HG03575 (cell line): ENCODE results near the gene CHD3.

Experiments used
- ATAC-seq: cut with Tn5 transposase; IDR thresholded peaks from one replicate; pipeline ENCODE4 v1.9.1; 2021; ENCODE audit not compliant: unreplicated experiment, insufficient number of reproducible peaks, low FRiP score; ENCODE audit errors: extremely low read depth

Gene CHD3

DNA sequence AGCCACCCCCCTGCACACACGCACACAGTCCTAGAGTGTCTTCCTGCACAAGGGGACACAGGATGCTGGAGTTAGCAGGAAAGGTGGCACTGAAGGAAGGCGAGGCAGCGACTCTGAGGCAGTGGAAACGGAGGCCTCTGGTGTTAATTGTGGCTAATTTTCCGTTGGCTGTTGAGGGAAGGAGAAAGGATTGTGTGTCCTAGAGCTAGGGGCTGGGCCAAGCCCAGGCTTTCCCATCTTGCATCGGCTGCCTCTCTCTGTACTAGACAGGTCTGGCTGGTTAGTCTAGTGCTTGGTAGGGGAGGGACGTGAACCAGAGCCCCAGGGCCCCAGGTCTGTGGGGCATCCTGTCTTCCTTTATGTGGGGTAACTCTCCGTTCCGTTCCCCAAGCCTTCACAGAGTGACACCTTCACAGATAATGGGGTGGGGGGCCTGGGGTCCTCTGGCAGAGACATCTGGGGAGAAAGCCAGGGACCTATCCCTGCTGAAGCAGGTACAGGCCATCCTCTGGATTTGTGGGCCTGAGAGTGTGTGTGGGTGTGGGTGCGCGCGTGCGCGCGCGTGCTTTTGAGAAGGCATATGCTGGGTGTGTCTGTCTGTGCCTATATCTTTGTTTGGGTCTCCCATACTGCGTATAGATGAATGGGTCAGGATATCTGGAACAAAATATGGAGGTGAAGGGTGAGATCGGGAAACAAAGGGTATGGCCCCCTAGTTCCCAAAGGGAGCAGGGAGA lies at the start of gene CHD3:
CHD3 (plus strand) TSS at position 606 of the 737 bp plus-strand sequence. CDS start 212 bp downstream, outside the sequence.
- no peak for ATAC-seq

DNA sequence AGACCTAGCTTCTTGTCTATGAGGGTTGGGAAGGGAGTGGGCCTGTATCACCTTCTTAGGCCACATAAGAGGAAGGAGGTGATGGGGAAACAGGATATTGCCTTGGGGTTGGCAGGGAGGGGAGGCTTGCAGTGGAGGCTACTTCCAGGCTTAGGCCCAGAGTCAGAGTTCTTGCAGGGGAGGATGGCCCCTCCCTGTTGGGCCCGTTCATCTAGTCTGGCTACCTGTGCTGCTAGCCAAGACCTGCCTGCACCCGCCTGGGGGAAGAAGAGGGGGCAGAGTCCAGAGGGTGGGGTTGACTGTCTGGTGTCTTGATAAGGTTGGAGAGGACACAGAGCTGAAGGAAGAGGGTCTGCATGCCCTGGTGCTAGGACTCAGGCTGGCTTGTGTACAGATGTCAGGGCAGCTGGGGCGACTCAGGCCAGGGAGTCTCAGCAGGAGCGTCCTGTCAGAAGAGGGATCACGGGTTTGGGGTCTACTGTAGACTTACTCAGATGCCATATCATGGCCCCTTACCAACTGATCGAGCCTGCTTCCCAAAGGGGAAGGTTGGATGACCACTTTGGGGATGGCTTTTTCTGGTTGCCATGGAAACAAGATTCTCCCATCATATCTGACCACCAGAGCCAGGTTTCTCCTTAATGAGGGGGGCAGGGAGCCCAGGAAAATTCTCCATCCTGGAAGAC lies 49.3 kb upstream of the CHD3 start:
- no peak for ATAC-seq

DNA sequence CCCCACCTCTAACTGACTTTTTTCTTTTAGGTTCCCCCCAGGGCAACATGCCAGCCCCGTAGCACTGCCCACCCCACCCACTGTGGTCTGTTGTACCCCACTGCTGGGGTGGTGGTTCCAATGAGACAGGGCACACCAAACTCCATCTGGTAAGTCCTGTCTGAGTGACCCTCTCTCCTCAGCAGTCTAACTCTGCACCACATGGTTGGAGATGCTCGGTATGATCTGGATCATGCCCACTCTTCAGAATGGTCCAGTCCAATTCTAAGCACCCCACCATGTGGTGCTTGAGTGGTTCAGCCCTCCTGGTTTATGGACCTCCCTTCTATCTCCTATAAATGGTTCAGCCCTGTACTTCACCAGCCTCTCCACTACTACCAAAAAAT lies 48.7 kb upstream of the CHD3 start:
- ATAC-seq, result no peak

DNA sequence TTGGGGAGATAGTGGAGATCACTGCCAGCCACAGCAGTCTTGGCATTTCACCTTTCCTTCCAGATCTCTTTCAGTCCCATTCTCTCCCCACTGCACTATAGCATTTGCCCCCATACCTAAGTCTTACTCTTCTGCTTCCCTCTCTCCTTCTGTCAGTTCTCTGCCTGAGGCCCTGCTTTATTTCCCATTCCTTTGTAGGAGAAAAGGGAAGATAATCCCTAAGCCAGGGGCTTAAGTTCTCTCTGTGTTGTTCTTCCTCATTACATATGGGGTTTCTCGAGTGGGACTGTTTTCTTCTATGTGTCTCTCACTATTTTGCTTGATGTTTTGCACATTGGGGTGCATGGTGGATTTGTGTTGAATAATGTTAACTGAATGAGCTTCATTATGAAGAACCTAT lies 48.1 kb upstream of the CHD3 start:
- no peak for ATAC-seq

DNA sequence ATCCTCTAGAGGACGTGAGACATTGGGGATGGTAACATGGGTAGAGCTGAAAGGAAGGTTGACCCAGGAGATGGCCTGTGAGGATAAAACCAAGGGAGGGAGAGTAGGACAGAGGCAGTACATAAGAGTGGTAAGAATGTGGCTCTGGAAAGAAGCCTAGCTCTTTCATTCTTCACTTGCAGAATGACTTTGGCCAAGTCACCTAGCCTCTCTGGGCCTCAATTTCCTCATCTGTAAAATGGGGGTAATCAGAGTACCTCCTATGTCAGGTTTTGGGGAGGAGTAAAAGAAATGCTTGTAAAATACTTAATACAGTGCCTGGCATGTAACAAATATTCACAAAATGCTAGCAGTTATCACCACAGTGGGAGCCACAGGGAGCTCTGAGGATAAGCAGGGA lies 47.7 kb upstream of the CHD3 start:
- ATAC-seq, result no peak

DNA sequence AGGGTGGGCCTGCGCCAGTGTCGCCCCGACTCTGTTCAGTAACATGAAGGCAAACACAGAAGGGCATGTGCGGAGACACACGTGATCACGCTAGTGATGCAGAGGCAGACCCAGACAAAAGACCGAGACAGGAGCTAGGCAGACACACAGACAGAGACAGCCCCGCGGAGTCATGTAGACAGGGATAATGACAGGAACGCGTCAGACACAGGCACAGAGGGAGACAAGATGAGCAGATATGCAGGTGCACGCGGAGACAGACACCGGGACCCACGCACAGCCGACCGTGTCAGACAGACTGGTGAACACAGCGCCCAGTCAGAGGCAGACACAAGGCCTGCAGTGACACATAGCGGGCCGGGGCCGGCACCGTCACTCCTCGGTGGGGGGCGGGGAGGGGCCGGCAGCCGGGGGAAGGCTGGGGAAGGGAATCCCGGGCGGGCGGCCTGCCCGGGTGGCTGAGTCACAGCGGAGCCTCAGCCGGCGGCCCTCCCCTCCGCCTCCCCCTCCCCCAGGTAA lies 47.1 kb upstream of the CHD3 start:
- no peak for ATAC-seq

DNA sequence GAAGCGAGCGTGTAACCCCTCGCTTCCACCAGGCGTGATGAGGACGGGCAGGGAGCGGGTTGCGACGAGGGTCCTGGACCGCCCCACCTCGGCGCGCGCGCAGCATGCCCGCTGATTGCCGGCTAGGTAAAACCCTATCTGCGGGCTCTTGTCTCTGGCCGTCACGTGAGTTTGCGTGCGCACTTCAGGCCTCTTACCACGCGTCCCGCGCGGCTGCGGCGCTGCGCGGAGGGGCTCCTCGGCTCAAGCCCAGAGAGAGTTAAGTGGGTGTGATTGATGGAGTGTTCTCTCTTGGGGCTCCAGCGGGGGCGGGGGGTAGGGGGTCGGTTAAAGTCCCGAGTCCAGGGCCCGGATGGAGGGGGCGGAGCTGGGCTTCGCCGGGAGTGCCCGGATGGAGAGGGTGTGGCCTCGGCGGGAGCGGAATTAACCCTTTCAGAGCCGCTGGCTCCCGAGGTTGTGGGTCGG lies 46.6 kb upstream of the CHD3 start:
- no peak for ATAC-seq

DNA sequence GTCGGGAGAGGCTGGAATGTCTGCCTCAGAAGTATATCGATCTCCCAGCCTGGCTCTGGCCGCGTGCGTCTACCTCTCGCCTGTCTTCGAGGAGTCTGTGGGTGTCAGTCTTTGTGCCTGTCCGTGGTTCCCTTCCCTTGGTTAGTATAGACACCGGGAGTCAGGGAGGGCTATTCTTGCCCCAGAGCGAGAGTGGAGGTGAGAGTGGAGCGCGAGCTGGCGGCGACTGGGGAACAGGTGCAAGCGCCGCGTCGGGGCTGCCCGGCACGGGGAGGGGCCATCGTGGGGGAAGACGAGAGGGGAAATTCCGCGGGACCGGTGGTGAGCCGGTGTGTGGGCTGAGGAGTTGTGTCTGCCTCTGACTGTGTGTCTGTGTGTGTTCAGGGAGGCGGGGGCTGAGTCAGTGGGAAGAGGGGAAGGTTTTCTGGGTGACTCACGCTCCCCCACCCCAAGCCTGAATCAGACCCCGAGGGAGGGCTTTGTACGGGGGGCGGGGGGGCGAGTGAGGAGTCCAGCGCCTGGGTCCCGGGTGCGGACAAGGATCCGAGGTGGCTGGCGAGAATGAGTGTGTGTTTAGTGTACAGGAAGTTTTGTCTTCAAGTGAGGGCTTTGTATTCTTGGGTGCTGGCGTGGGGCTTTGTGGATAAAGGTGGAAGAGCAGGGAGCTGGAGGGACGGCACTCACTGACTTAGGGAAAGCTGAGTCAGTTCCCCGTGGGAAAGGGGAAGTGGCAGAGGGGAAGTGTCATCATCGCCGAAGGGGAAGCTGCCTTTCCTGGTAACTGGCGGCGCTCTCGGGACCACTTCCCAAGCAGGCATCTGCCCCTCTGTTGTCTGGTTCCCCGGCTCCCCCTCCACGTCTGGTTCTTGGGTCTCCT lies 46.0 kb upstream of the CHD3 start:
- ATAC-seq, result no peak

DNA sequence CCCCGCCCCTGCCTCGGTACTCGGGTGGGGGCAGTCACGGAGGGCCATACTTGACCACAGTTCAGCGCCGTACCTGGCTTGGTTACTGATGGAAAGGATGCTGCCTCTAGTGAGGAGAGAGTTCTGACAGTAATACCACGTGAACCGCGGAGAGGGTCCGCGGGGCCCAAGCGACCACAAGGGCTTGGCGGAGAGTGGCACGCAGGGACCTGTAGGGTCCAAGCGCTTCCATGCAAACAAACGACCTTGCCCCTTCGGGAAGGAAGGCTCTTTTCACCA lies 45.4 kb upstream of the CHD3 start:
- ATAC-seq, result no peak

DNA sequence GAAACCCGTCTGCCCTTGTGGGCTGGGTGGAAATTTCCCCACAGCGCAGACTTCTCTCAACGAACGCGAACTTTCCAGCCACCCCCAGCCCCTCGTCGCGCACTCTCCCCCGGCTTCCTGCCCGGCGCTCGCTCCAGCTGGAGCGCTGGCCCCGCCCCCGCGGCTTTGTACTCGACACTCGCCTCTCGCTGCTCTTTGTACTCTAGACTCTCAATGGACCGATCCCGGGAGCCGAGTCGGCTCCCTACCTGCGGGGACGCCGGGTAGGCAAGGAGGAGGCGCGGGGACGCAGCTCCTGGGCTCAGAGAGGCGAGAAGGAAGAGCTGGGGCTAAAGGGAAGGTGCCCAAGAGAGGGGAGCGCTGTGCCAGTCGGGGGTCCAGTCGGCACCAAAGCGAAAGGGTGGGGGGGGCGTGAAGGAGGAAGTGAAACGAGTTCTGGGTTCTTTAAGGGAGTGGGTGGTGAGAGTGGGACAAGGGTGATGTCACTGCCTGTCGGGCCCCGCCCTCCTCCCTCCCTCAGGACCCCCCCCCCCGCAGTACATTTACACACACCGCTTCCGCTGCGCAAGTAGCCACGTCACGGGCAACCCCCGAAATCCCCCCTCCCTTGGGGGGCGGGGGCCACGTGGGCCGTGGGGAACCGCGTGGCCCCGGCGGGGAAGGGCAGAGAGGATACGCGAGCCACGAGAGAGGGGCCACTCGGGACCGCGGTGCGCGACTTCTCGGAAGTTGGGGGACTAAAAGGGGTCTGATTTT lies 44.9 kb upstream of the CHD3 start:
- ATAC-seq, result no peak

DNA sequence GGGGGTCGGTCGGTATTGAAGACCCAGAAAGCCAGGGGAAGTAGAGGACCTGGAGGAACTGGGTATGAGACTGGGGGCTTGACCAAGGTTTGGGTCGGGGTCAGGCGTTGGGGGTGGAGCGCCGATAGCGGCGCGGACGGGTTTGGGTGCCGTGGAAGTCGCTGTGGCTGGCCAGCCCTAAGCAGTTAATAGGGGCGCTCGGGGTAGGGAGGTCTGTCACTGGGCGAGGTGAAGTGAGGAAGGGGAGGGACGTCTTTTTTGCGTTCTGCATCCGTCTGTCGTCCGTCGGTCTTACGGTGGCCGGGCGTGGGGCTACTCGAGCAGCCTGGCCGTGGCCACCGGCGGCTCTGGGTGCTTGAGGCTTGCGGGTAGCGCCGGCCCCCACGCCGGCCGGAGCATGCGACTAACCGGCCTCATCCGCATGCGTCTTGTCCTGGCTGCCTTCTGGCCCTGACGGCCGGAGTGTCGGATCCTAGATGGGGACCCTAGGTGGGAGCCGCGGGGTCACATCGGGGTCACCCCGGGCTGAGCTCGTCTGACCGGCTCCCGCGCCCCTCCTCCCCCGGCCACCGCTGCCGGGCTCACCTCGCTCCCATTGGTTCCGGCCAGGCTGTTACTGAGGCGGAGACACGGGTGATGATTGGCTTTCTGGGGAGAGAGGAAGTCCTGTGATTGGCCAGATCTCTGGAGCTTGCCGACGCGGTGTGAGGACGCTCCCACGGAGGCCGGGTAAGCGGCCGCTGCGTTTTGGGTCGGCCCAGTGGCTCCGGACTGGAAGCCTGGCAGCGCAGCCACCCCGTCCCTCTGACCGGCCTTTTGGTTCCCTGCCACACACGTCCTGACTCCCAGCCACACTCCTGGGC lies 44.1 kb upstream of the CHD3 start:
- ATAC-seq, result no peak

DNA sequence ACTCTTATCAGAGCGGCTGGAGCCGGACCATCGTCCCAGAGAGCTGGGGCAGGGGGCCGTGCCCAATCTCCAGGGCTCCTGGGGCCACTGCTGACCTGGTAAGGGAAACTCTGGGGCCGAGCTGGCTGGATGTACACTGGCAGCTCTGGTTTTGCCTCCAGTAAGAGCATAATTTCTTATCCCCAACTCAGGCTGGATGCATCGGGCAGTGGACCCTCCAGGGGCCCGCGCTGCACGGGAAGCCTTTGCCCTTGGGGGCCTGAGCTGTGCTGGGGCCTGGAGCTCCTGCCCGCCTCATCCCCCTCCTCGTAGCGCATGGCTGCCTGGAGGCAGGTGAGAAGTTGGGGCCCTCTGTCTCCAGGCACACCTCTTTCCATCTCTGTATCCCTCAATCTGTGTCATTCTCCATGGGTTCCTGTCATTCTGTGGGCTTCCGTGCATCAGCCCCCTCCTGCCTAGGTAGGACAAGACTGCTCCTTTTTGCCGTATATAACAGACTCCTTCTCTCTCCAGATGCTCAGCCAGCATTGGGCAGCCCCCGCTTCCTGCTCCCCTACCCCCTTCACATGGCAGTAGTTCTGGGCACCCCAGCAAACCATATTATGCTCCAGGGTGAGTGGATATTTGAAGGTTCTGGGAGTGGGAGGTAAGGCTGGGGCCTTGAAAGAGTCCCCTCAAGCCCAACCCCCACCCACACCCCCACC lies 43.1 kb upstream of the CHD3 start:
- ATAC-seq, result no peak

DNA sequence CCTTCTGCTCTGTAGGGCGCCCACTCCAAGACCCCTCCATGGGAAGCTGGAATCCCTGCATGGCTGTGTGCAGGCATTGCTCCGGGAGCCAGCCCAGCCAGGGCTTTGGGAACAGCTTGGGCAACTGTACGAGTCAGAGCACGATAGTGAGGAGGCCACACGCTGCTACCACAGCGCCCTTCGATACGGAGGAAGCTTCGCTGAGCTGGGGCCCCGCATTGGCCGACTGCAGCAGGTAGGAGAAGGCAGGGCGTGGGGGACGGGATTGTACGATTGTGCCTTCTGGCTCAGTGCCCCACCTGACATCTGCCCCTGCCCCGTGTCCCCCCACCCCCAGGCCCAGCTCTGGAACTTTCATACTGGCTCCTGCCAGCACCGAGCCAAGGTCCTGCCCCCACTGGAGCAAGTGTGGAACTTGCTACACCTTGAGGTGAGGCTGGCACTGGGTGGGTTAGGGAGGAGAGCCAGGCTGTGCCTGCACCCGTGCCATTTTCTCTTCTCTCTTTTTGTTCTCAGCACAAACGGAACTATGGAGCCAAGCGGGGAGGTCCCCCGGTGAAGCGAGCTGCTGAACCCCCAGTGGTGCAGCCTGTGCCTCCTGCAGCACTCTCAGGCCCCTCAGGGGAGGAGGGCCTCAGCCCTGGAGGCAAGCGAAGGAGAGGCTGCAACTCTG lies 42.4 kb upstream of the CHD3 start:
- no peak for ATAC-seq

DNA sequence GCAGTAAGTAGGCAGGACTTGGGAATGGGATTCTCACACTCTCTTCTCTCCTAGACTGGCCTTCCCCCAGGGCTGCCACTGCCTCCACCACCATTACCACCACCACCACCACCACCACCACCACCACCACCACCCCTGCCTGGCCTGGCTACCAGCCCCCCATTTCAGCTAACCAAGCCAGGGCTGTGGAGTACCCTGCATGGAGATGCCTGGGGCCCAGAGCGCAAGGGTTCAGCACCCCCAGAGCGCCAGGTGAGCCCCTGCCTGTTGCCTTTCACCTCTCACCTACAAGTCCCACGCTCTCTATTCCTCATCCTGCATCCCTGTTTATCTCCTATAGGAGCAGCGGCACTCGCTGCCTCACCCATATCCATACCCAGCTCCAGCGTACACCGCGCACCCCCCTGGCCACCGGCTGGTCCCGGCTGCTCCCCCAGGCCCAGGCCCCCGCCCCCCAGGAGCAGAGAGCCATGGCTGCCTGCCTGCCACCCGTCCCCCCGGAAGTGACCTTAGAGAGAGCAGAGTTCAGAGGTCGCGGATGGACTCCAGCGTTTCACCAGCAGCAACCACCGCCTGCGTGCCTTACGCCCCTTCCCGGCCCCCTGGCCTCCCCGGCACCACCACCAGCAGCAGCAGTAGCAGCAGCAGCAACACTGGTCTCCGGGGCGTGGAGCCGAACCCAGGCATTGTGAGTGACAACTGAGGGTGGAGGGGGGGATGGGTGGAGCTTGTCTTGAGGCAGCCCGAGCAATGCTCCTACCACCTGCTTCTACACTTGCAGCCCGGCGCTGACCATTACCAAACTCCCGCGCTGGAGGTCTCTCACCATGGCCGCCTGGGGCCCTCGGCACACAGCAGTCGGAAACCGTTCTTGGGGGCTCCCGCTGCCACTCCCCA lies 41.6 kb upstream of the CHD3 start:
- no peak for ATAC-seq

DNA sequence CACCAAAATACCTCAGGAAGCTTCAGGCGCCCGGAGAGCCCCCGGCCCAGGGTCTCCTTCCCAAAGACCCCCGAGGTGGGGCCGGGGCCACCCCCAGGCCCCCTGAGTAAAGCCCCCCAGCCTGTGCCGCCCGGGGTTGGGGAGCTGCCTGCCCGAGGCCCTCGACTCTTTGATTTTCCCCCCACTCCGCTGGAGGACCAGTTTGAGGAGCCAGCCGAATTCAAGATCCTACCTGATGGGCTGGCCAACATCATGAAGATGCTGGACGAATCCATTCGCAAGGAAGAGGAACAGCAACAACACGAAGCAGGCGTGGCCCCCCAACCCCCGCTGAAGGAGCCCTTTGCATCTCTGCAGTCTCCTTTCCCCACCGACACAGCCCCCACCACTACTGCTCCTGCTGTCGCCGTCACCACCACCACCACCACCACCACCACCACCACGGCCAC lies 40.4 kb upstream of the CHD3 start:
- ATAC-seq, result no peak

DNA sequence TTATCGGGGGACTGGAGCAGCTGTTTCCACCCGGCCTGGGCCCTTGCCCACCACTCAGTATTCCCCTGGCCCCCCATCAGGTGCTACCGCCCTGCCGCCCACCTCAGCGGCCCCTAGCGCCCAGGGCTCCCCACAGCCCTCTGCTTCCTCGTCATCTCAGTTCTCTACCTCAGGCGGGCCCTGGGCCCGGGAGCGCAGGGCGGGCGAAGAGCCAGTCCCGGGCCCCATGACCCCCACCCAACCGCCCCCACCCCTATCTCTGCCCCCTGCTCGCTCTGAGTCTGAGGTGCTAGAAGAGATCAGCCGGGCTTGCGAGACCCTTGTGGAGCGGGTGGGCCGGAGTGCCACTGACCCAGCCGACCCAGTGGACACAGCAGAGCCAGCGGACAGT lies 39.9 kb upstream of the CHD3 start:
- ATAC-seq, result no peak
